ENCODE results near the gene LRRC36. TPM values are rescaled to one million over a fixed set of nuclear protein-coding genes. Genes with fewer than 3 reads are reported as not detected.

LRRC36 gene
- total RNA-seq, 1 donor from 2014 or later, result 24.1 TPM

GRCh38 chr16:67429053-67429798 lies 102.6 kb downstream of the LRRC36 start:
- peaks cover 27% of the 10 kb centered on the region for H3K4me1 Mint-ChIP-seq (ENCODE audit: unreplicated experiment)
- no peak for TF ChIP-seq CTCF (IDR thresholded peaks at IDR 0.05; ENCODE audit: unreplicated experiment)
- H3K4me3 Mint-ChIP-seq (ENCODE audit: unreplicated experiment), result no peak overlapping the region
- H3K9me3 Mint-ChIP-seq (ENCODE audit: unreplicated experiment), result no peaks in the 10 kb centered on the region
- H3K27ac Mint-ChIP-seq (ENCODE audit: unreplicated experiment), result peak overlapping the region; percentile 38
- peaks cover 20% of the 10 kb centered on the region for H3K27me3 Mint-ChIP-seq (ENCODE audit: unreplicated experiment)
- no peak for DNase-seq (ENCODE audit: low spot score)
- no peaks in the 10 kb centered on the region for H3K36me3 Mint-ChIP-seq (ENCODE audit: low read depth, unreplicated experiment)

- Mint-ChIP-seq H3K36me3 (ENCODE audit: low read depth, unreplicated experiment) (no peaks in the 10 kb centered on the region), H3K4me1 (ENCODE audit: unreplicated experiment) (peaks cover 28% of the 10 kb centered on the region), H3K4me3 (ENCODE audit: unreplicated experiment) (peak overlapping the region; percentile 74), H3K9me3 (ENCODE audit: unreplicated experiment) (no peaks in the 10 kb centered on the region), H3K27ac (ENCODE audit: unreplicated experiment) (no peak overlapping the region), H3K27me3 (ENCODE audit: unreplicated experiment) (peaks cover 22% of the 10 kb centered on the region)
- DNase-seq (ENCODE audit: low spot score), result no peak
- TF ChIP-seq CTCF (IDR thresholded peaks at IDR 0.05; ENCODE audit: unreplicated experiment), result no peak
Measured at GRCh38 chr16:67429799-67430503, 103.3 kb downstream of the LRRC36 start.

- Mint-ChIP-seq H3K27me3 (ENCODE audit: unreplicated experiment) (peaks cover 22% of the 10 kb centered on the region), H3K36me3 (ENCODE audit: low read depth, unreplicated experiment) (peaks cover 2% of the 10 kb centered on the region), H3K27ac (ENCODE audit: unreplicated experiment) (no peak overlapping the region), H3K4me1 (ENCODE audit: unreplicated experiment) (peaks cover 28% of the 10 kb centered on the region), H3K9me3 (ENCODE audit: unreplicated experiment) (no peaks in the 10 kb centered on the region), H3K4me3 (ENCODE audit: unreplicated experiment) (peak overlapping the region; percentile 74)
- TF ChIP-seq CTCF (IDR thresholded peaks at IDR 0.05; ENCODE audit: unreplicated experiment), result no peak
- DNase-seq (ENCODE audit: low spot score), result peak; percentile 16
Measured at GRCh38 chr16:67430504-67430976, 103.9 kb downstream of the LRRC36 start.

GRCh38 chr16:67430977-67431774 lies 104.6 kb downstream of the LRRC36 start, which contains the start of gene HSD11B2:
Gene HSD11B2, plus strand, starts transcription at chr16:67431121. Its CDS starts 128 bp downstream, at chr16:67431249.
- Mint-ChIP-seq H3K4me3 (ENCODE audit: unreplicated experiment) (peak within 1 kb of the TSS; percentile 77), H3K4me1 (ENCODE audit: unreplicated experiment) (peaks cover 28% of the 10 kb centered on the region), H3K9me3 (ENCODE audit: unreplicated experiment) (no peaks in the 10 kb centered on the region), H3K36me3 (ENCODE audit: low read depth, unreplicated experiment) (peaks cover 3% of the 10 kb centered on the region), H3K27ac (ENCODE audit: unreplicated experiment) (no peak within 1 kb of the TSS), H3K27me3 (ENCODE audit: unreplicated experiment) (peaks cover 24% of the 10 kb centered on the region)
- TF ChIP-seq CTCF (IDR thresholded peaks at IDR 0.05; ENCODE audit: unreplicated experiment), result no peak
- peak; percentile 54 for DNase-seq (ENCODE audit: low spot score)
